ENCODE results near the gene SERINC2.

The SERINC2 gene

GRCh38 chr1:31433396-31433930 lies 20.4 kb downstream of the SERINC2 start:
- H3K4me3 ChIP-seq (ENCODE audit: low read depth, low read length) = no peak overlapping the region
- DNase-seq (ENCODE audit: low read depth, low spot score) = no peak
- ChIA-PET CTCF (interaction anchor here (1.7 kb wide), 1 partner anchor 12 kb away, joined by 8 read pairs; no protein-coding TSS in a partner anchor), POLR2A (no interaction called here)
- TF ChIP-seq, protein P1, sequence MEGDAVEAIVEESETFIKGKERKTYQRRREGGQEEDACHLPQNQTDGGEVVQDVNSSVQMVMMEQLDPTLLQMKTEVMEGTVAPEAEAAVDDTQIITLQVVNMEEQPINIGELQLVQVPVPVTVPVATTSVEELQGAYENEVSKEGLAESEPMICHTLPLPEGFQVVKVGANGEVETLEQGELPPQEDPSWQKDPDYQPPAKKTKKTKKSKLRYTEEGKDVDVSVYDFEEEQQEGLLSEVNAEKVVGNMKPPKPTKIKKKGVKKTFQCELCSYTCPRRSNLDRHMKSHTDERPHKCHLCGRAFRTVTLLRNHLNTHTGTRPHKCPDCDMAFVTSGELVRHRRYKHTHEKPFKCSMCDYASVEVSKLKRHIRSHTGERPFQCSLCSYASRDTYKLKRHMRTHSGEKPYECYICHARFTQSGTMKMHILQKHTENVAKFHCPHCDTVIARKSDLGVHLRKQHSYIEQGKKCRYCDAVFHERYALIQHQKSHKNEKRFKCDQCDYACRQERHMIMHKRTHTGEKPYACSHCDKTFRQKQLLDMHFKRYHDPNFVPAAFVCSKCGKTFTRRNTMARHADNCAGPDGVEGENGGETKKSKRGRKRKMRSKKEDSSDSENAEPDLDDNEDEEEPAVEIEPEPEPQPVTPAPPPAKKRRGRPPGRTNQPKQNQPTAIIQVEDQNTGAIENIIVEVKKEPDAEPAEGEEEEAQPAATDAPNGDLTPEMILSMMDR (IDR thresholded peaks at IDR 0.05; ENCODE audit: insufficient read depth, low read length, missing control alignments) = no peak

DNA sequence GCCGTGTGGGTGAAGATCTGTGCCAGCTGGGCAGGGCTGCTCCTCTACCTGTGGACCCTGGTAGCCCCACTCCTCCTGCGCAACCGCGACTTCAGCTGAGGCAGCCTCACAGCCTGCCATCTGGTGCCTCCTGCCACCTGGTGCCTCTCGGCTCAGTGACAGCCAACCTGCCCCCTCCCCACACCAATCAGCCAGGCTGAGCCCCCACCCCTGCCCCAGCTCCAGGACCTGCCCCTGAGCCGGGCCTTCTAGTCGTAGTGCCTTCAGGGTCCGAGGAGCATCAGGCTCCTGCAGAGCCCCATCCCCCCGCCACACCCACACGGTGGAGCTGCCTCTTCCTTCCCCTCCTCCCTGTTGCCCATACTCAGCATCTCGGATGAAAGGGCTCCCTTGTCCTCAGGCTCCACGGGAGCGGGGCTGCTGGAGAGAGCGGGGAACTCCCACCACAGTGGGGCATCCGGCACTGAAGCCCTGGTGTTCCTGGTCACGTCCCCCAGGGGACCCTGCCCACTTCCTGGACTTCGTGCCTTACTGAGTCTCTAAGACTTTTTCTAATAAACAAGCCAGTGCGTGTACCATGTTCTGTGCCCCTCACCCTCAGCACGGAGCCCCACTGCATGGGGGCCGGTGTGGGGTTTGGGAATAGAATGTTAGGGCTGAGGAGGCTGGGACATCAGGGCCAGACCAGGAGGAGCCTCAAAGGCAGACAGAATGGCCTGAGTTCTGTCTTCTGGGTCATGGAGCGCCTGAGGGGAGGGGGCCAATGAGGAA lies 21.3 kb downstream of the SERINC2 start:
- CTCF ChIA-PET = interaction anchor here (1.7 kb wide), 1 partner anchor 12 kb away, joined by 8 read pairs; no protein-coding TSS in a partner anchor
- no peak overlapping the region for H3K4me3 ChIP-seq (ENCODE audit: low read depth, low read length)
- POLR2A ChIA-PET = no interaction called here
- TF ChIP-seq, protein P1 (IDR thresholded peaks at IDR 0.05; ENCODE audit: insufficient read depth, low read length, missing control alignments) = no peak
- no peak for DNase-seq (ENCODE audit: low read depth, low spot score)

DNA sequence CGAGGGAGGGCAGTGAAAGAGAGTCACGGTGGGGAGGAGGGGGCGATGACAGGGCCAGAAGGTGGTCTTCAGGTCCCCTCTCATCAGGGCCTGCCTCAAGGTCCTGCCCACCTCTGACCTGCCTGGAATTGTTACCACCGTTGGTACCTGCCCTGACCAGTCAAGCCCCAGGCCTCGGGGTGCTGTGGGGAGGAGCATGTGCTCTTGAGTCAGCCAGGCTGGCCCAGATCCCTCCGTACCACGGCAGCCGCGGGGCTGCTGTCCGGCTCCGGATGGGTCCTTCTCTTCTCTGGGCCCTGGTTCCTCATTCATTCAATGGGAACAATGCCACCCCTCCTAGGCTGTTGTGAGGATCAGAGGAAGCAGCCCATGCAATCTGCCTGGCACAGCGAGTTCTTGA lies 22.0 kb downstream of the SERINC2 start:
- CTCF ChIA-PET = no interaction called here
- no peak overlapping the region for H3K4me3 ChIP-seq (ENCODE audit: low read depth, low read length)
- no peak for DNase-seq (ENCODE audit: low read depth, low spot score)
- POLR2A ChIA-PET = no interaction called here
- TF ChIP-seq, protein P1 (IDR thresholded peaks at IDR 0.05; ENCODE audit: insufficient read depth, low read length, missing control alignments) = no peak

- CTCF ChIA-PET = interaction anchor here (1.7 kb wide), 1 partner anchor 15 kb away, joined by 3 read pairs; no protein-coding TSS in a partner anchor
- DNase-seq (ENCODE audit: low read depth, low spot score) = no peak
- H3K4me3 ChIP-seq (ENCODE audit: low read depth, low read length) = no peak overlapping the region
- POLR2A ChIA-PET = no interaction called here
- TF ChIP-seq, protein P1 (IDR thresholded peaks at IDR 0.05; ENCODE audit: insufficient read depth, low read length, missing control alignments) = no peak
Measured at GRCh38 chr1:31435471-31436409, 22.7 kb downstream of the SERINC2 start.

GRCh38 chr1:31436596-31437432 lies 23.8 kb downstream of the SERINC2 start:
- TF ChIP-seq, protein P1 (IDR thresholded peaks at IDR 0.05; ENCODE audit: insufficient read depth, low read length, missing control alignments) = no peak
- CTCF ChIA-PET = interaction anchor here (1.4 to 1.7 kb wide), 2 partner anchors 16 to 112 kb away, joined by 3 to 5 read pairs; no protein-coding TSS in a partner anchor
- POLR2A ChIA-PET = no interaction called here
- H3K4me3 ChIP-seq (ENCODE audit: low read depth, low read length) = no peak overlapping the region
- DNase-seq (ENCODE audit: low read depth, low spot score) = no peak
